Measurements from ENCODE around the gene LRMDA. TPM values are rescaled to one million over a fixed set of nuclear protein-coding genes. Genes with fewer than 3 reads are reported as not detected.

The LRMDA gene
- total RNA-seq, 4 donors from 2014 or later = 1.5 to 15.7 (median 4.6) TPM

- no peak overlapping the region for H3K4me3 ChIP-seq
- TF ChIP-seq CTCF (IDR thresholded peaks at IDR 0.05) (no peak), POLR2A (IDR thresholded peaks at IDR 0.05) (no peak)
- DNase-seq = no peak
- H3K27me3 ChIP-seq = no peaks in the 10 kb centered on the region
- no peaks in the 10 kb centered on the region for H3K36me3 ChIP-seq
- no peaks in the 10 kb centered on the region for H3K9me3 ChIP-seq
- peak overlapping the region in 1 of 2 donors; percentile 26 for H3K27ac ChIP-seq
- H3K4me1 ChIP-seq = peaks cover 0 to 12% of the 10 kb centered on the region in 2 donors
- intact Hi-C loops (cut with DNase I; ENCODE audit: low total_unique reads) = no loop called here
Observed at GRCh38 chr10:75658915-75659314, 227.5 kb downstream of the LRMDA start.

GRCh38 chr10:75660823-75661222 is 229.4 kb downstream of the LRMDA start:
- Histone ChIP-seq H3K9me3 (no peaks in the 10 kb centered on the region), H3K36me3 (no peaks in the 10 kb centered on the region), H3K4me3 (no peak overlapping the region), H3K4me1 (peaks cover 3 to 12% of the 10 kb centered on the region in 2 donors), H3K27me3 (no peaks in the 10 kb centered on the region), H3K27ac (peak overlapping the region; percentile 76 to 97)
- DNase-seq = peak; percentile 58 to 68
- intact Hi-C loops (cut with DNase I; ENCODE audit: low total_unique reads) = loop anchor here (5.0 kb wide), 1 partner anchor 254 kb away; no protein-coding TSS in a partner anchor
- TF ChIP-seq CTCF (IDR thresholded peaks at IDR 0.05) = no peak
- no peak for TF ChIP-seq POLR2A (IDR thresholded peaks at IDR 0.05)

- peak; percentile 76 to 91 for DNase-seq
- Histone ChIP-seq H3K27ac (peak overlapping the region; percentile 76 to 97), H3K27me3 (no peaks in the 10 kb centered on the region)
Observed at GRCh38 chr10:75662715-75663114, 231.3 kb downstream of the LRMDA start.

GRCh38 chr10:75663947-75664664 is 232.7 kb downstream of the LRMDA start:
- H3K36me3 ChIP-seq = no peaks in the 10 kb centered on the region
- no peaks in the 10 kb centered on the region for H3K9me3 ChIP-seq
- DNase-seq = no peak
- H3K27me3 ChIP-seq = no peaks in the 10 kb centered on the region
- intact Hi-C loops (cut with DNase I; ENCODE audit: low total_unique reads) = loop anchor here (5.0 kb wide), 1 partner anchor 257 kb away; no protein-coding TSS in a partner anchor
- TF ChIP-seq POLR2A (IDR thresholded peaks at IDR 0.05) (no peak), CTCF (IDR thresholded peaks at IDR 0.05) (no peak)
- H3K27ac ChIP-seq = peak overlapping the region; percentile 76 to 97
- no peak overlapping the region for H3K4me3 ChIP-seq
- H3K4me1 ChIP-seq = peaks cover 3 to 12% of the 10 kb centered on the region in 2 donors

More at GRCh38 chr10:75662715-75663114, 231.3 kb downstream of the LRMDA start:
- Histone ChIP-seq H3K9me3 (no peaks in the 10 kb centered on the region), H3K4me1 (peaks cover 3 to 12% of the 10 kb centered on the region in 2 donors), H3K36me3 (no peaks in the 10 kb centered on the region), H3K4me3 (no peak overlapping the region)
- intact Hi-C loops (cut with DNase I; ENCODE audit: low total_unique reads) = loop anchor here (5.0 kb wide), 1 partner anchor 255 kb away; no protein-coding TSS in a partner anchor
- no peak for TF ChIP-seq POLR2A (IDR thresholded peaks at IDR 0.05)
- TF ChIP-seq CTCF (IDR thresholded peaks at IDR 0.05) = peak in 1 of 4 experiments; percentile 1

- H3K36me3 ChIP-seq = no peaks in the 10 kb centered on the region
- H3K4me1 ChIP-seq = peaks cover 3 to 12% of the 10 kb centered on the region in 2 donors
- intact Hi-C loops (cut with DNase I; ENCODE audit: low total_unique reads) = loop anchor here (5.0 kb wide), 1 partner anchor 258 kb away; no protein-coding TSS in a partner anchor
- no peaks in the 10 kb centered on the region for H3K9me3 ChIP-seq
- no peak overlapping the region for H3K4me3 ChIP-seq
- no peak for DNase-seq
- H3K27ac ChIP-seq = peak overlapping the region in 1 of 2 donors; percentile 76
- TF ChIP-seq CTCF (IDR thresholded peaks at IDR 0.05) (no peak), POLR2A (IDR thresholded peaks at IDR 0.05) (no peak)
- H3K27me3 ChIP-seq = no peaks in the 10 kb centered on the region
Observed at GRCh38 chr10:75664968-75665367, 233.5 kb downstream of the LRMDA start.
